Measurements from ENCODE around the gene MOSMO. TPM values are rescaled to one million over a fixed set of nuclear protein-coding genes. Genes with fewer than 3 reads are reported as not detected.

The MOSMO gene
- total RNA-seq, 1 experiment from 2014 or later: 30.1 TPM

DNA sequence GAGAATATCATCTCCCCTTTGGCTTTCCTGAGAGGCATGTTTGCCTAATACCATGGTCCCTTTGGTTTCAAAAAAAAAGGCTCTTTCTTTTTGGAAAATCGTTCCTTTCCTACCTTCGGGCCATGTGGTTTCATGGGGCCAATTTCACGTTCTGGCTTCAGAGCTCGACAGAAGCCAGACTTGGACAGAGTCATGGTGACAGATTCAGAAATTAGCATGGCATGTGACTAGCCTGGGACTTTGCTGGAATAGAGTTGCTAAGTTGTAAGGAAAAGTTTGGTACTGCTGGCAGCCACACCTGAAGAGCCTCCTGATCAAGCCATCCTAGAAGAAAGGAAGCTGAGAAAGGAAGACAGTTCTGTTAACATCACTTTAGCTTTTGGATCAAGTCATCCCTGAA lies 82.0 kb downstream of the MOSMO start:
- no TSS peak for BruUV-seq (replicated peaks)
- DNase-seq: no peak
- Mint-ChIP-seq H3K36me3 (ENCODE audit: insufficient read depth, unreplicated experiment) (peaks cover 5% of the 10 kb centered on the region), H3K4me1 (ENCODE audit: low read depth, unreplicated experiment) (peaks cover 10% of the 10 kb centered on the region), H3K9me3 (ENCODE audit: low read depth, unreplicated experiment) (peaks cover 2% of the 10 kb centered on the region), H3K27me3 (ENCODE audit: unreplicated experiment) (peaks cover 5% of the 10 kb centered on the region), H3K4me3 (ENCODE audit: low read depth, unreplicated experiment) (no peak overlapping the region), H3K27ac (ENCODE audit: unreplicated experiment) (no peak overlapping the region)
- intact Hi-C loops (cut with micrococcal nuclease; ENCODE audit: unreplicated experiment): no loop called here
- TF ChIP-seq, protein P1, sequence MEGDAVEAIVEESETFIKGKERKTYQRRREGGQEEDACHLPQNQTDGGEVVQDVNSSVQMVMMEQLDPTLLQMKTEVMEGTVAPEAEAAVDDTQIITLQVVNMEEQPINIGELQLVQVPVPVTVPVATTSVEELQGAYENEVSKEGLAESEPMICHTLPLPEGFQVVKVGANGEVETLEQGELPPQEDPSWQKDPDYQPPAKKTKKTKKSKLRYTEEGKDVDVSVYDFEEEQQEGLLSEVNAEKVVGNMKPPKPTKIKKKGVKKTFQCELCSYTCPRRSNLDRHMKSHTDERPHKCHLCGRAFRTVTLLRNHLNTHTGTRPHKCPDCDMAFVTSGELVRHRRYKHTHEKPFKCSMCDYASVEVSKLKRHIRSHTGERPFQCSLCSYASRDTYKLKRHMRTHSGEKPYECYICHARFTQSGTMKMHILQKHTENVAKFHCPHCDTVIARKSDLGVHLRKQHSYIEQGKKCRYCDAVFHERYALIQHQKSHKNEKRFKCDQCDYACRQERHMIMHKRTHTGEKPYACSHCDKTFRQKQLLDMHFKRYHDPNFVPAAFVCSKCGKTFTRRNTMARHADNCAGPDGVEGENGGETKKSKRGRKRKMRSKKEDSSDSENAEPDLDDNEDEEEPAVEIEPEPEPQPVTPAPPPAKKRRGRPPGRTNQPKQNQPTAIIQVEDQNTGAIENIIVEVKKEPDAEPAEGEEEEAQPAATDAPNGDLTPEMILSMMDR (IDR thresholded peaks at IDR 0.05; ENCODE audit: unreplicated experiment): no peak
- CTCF ChIA-PET: interaction anchor here (1.0 to 2.5 kb wide), 2 partner anchors 9 to 12 kb away, joined by 6 read pairs; no protein-coding TSS in a partner anchor

DNA sequence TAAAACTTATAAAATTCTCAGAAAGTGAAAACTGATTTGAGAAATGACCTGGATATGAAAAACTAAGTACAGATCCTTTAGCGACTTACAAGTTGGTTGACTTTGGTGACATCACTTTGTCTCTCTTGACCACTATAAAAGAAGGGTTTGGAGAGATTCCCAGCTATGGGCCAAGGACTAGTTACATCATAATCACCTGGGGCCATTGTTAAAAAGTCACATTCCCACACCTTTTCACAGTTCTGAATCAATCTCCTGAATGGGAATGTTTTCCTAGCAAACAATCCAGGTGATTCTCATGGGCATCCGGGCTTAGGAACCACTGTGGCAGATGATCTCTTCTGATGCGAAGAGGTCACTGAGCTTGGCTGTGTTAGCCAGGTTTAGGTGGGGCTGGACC lies 83.8 kb downstream of the MOSMO start:
- TF ChIP-seq, protein P1 (IDR thresholded peaks at IDR 0.05; ENCODE audit: unreplicated experiment): no peak
- Mint-ChIP-seq H3K27ac (ENCODE audit: unreplicated experiment) (no peak overlapping the region), H3K9me3 (ENCODE audit: low read depth, unreplicated experiment) (peaks cover 2% of the 10 kb centered on the region), H3K4me3 (ENCODE audit: low read depth, unreplicated experiment) (no peak overlapping the region), H3K36me3 (ENCODE audit: insufficient read depth, unreplicated experiment) (peaks cover 5% of the 10 kb centered on the region), H3K4me1 (ENCODE audit: low read depth, unreplicated experiment) (peaks cover 10% of the 10 kb centered on the region), H3K27me3 (ENCODE audit: unreplicated experiment) (peaks cover 16% of the 10 kb centered on the region)
- DNase-seq: no peak
- CTCF ChIA-PET: interaction anchor here (0.5 to 1.2 kb wide), 3 partner anchors 97 to 1405 kb away, joined by 3 to 6 read pairs (median 4); no protein-coding TSS in a partner anchor
- intact Hi-C loops (cut with micrococcal nuclease; ENCODE audit: unreplicated experiment): no loop called here
- TSS peak; percentile 18 for BruUV-seq (replicated peaks)

DNA sequence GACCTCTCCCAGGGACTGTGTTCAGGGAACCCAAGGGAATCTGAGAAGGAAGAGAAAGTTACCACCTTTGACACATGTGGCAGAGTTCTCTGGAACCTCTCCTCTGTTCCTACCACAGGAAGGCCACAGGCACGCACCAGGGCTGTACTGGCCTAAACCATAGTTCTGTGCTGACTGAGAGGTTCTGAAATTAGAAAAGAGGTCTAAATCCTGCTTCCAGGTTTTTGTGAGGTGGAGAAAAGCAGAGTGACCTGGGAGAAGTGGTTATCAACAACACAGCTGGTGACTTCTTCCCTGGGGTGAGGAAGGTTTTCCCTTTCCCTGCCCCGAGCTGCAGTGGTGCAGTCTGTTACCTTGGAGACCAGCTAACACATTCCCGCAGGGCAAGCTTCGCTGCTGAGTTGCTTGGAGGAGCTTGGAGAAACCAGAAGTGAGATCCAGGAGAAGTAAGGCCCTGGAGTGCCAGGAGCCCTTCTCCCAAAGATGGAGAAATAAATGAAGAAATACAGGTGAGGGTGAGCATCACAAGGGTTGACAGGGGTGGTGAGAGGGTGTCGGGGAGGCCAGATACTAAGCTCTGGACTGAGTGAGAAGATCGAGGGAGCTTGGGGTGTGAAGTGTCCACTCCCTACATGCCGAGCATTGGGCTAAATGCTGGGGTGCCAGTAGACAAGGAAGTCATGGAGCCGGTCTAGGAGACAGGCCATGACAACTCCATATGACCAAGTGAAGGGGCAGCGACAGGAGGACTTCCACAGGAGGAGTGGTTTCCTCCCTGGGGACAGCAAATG lies 84.4 kb downstream of the MOSMO start, which contains the start of gene VWA3A:
TSS of gene VWA3A (plus strand) at position 399 of the 791 bp plus-strand sequence. CDS start at position 496, 97 bp downstream.
- intact Hi-C loops (cut with micrococcal nuclease; ENCODE audit: unreplicated experiment): no loop called here
- Mint-ChIP-seq H3K4me1 (ENCODE audit: low read depth, unreplicated experiment) (peaks cover 10% of the 10 kb centered on the region), H3K4me3 (ENCODE audit: low read depth, unreplicated experiment) (no peak within 1 kb of the TSS), H3K9me3 (ENCODE audit: low read depth, unreplicated experiment) (peaks cover 2% of the 10 kb centered on the region), H3K27ac (ENCODE audit: unreplicated experiment) (peak within 1 kb of the TSS; percentile 13), H3K27me3 (ENCODE audit: unreplicated experiment) (peaks cover 16% of the 10 kb centered on the region), H3K36me3 (ENCODE audit: insufficient read depth, unreplicated experiment) (peaks cover 5% of the 10 kb centered on the region)
- CTCF ChIA-PET: interaction anchor here (0.5 to 1.2 kb wide), 5 partner anchors 11 to 1404 kb away, joined by 3 to 6 read pairs (median 4); no protein-coding TSS in a partner anchor
- peak; percentile 28 for DNase-seq
- TF ChIP-seq, protein P1 (IDR thresholded peaks at IDR 0.05; ENCODE audit: unreplicated experiment): no peak
- BruUV-seq (replicated peaks): no TSS peak

DNA sequence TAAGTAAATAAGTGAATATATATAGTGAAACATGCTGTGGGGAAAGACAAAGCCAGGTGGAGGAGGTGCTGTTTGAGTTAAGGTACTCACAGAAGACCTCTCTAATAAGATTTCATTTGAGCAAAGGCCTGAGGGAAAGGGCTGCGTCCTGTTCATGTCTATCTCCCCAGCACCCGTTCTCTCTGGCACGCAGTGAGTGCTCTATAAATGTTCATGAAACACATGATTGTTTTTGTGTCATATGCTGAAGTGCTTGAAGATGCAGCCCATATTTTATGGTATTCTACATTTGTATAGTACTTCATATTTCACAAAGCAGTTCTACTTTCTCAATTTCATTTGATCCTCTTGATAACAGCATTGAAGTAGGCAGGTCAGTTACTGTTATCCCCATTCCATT lies 85.4 kb downstream of the MOSMO start:
- CTCF ChIA-PET: no interaction called here
- peaks cover 10% of the 10 kb centered on the region for H3K4me1 Mint-ChIP-seq (ENCODE audit: low read depth, unreplicated experiment)
- no peak overlapping the region for H3K27ac Mint-ChIP-seq (ENCODE audit: unreplicated experiment)
- peaks cover 2% of the 10 kb centered on the region for H3K9me3 Mint-ChIP-seq (ENCODE audit: low read depth, unreplicated experiment)
- BruUV-seq (replicated peaks): no TSS peak
- intact Hi-C loops (cut with micrococcal nuclease; ENCODE audit: unreplicated experiment): no loop called here
- H3K36me3 Mint-ChIP-seq (ENCODE audit: insufficient read depth, unreplicated experiment): peaks cover 5% of the 10 kb centered on the region
- TF ChIP-seq, protein P1 (IDR thresholded peaks at IDR 0.05; ENCODE audit: unreplicated experiment): no peak
- no peak overlapping the region for H3K4me3 Mint-ChIP-seq (ENCODE audit: low read depth, unreplicated experiment)
- H3K27me3 Mint-ChIP-seq (ENCODE audit: unreplicated experiment): peaks cover 16% of the 10 kb centered on the region
- no peak for DNase-seq

All from Calu3 (cell line).